Smooth muscle cell (in vitro differentiated cells): ENCODE measurements around the gene CCDC34. TPM values are rescaled to one million over a fixed set of nuclear protein-coding genes. Genes with fewer than 3 reads are reported as not detected.

ENCODE experiments used
- DNase-seq: peaks from one replicate; lab custom pipeline; 2025; ENCODE audit not compliant: unreplicated experiment; lab: John Stamatoyannopoulos, UW
- H2AFZ ChIP-seq: fragments of 200-600 bp; sonication (generic); 2 replicates; pipeline ENCODE4 v1.6.0; 2016; ENCODE audit warnings: antibody characterized with exemption, low read depth, mild to moderate bottlenecking
- H3F3A ChIP-seq: fragments of 200-600 bp; sonication (generic); 2 replicates; pipeline ENCODE4 v1.6.0; 2017; ENCODE audit warnings: antibody characterized with exemption, low read depth
- H3K27ac ChIP-seq: fragments of 200-600 bp; sonication (generic); 2 replicates; pipeline ENCODE4 v1.5.1; 2016; ENCODE audit warnings: low read depth, mild to moderate bottlenecking
- H3K27me3 ChIP-seq: fragments of 200-600 bp; sonication (generic); 2 replicates; pipeline ENCODE4 v1.6.1; 2016; ENCODE audit warnings: low read depth, mild to moderate bottlenecking
- H3K36me3 ChIP-seq: fragments of 200-600 bp; sonication (generic); 2 replicates; pipeline ENCODE4 v1.5.1; 2016; ENCODE audit warnings: low read depth
- H3K4me1 ChIP-seq: fragments of 200-600 bp; sonication (generic); 2 replicates; pipeline ENCODE4 v1.5.1; 2016; ENCODE audit warnings: low read depth
- H3K4me2 ChIP-seq: fragments of 200-600 bp; sonication (generic); 2 replicates; pipeline ENCODE4 v1.6.0; 2016; ENCODE audit warnings: mild to moderate bottlenecking
- H3K4me3 ChIP-seq: fragments of 200-600 bp; sonication (generic); 2 replicates; pipeline ENCODE4 v1.5.1; 2016; ENCODE audit warnings: mild to moderate bottlenecking
- H3K79me2 ChIP-seq: fragments of 200-600 bp; sonication (generic); 2 replicates; pipeline ENCODE4 v1.6.0; 2016; ENCODE audit warnings: low read depth, mild to moderate bottlenecking
- H3K9ac ChIP-seq: fragments of 200-600 bp; sonication (generic); 2 replicates; pipeline ENCODE4 v1.6.0; 2016; ENCODE audit warnings: low read depth
- H3K9me3 ChIP-seq: fragments of 200-600 bp; sonication (generic); replicated peaks from 2 replicates; pipeline ENCODE4 v1.5.1; 2016; ENCODE audit warnings: low read depth
- H4K20me1 ChIP-seq: fragments of 200-600 bp; sonication (generic); 2 replicates; pipeline ENCODE4 v1.6.0; 2016; ENCODE audit warnings: low read depth
- CTCF ChIP-seq: fragments of 200-600 bp; sonication (generic); IDR thresholded peaks from 2 replicates; pipeline ENCODE4 v1.5.1; 2017; ENCODE audit warnings: borderline replicate concordance, mild to moderate bottlenecking, antibody characterized with exemption; ENCODE audit not compliant: insufficient read depth, poor library complexity, severe bottlenecking
- WGBS: methylation state at CpG from one replicate; pipeline ENCODE4 v1.1.7; 2016; ENCODE audit warnings: low lambda C conversion rate; 5-methylcytosine and 5-hydroxymethylcytosine counted together
- polyA plus RNA-seq: library from polyadenylated mRNA; unstranded; fragments of >200 nt; fragmentation: Nextera tagmentation; extraction: Ambion mirVana; gene quantifications from 2 replicates; pipeline ENCODE4 v1.2.1, GENCODE V29; 2016
- total RNA-seq: library from RNA; depleted of rRNA; stranded (reverse); fragments of >200 nt; gene quantifications from 2 replicates; pipeline ENCODE4 v1.2.3, GENCODE V29; 2014

CCDC34 gene
- total and polyA plus RNA-seq, 2 experiments from 2014 or later = 6.7 to 9.3 TPM

GRCh38 chr11:27372164-27372563 is 9.1 kb upstream of the CCDC34 start:
- Histone ChIP-seq H3K4me2 (no peak overlapping the region), H2AFZ (no peak overlapping the region), H3K27me3 (no peaks in the 10 kb centered on the region), H3K79me2 (no peaks in the 10 kb centered on the region), H3F3A (peaks cover 7% of the 10 kb centered on the region), H3K9me3 (no peaks in the 10 kb centered on the region), H3K27ac (no peak overlapping the region), H4K20me1 (no peaks in the 10 kb centered on the region), H3K36me3 (peaks cover 13% of the 10 kb centered on the region), H3K9ac (no peak overlapping the region), H3K4me1 (no peaks in the 10 kb centered on the region), H3K4me3 (no peak overlapping the region)
- 52% methylated on average over 2 of the region's 2 CpGs for WGBS
- DNase-seq = no peak
- no peak for TF ChIP-seq CTCF

GRCh38 chr11:27371489-27371888 is 8.5 kb upstream of the CCDC34 start:
- no peak for TF ChIP-seq CTCF
- no peak overlapping the region for H3K27ac ChIP-seq

GRCh38 chr11:27370374-27370773 is 7.4 kb upstream of the CCDC34 start:
- Histone ChIP-seq H3K4me1 (no peaks in the 10 kb centered on the region), H3F3A (peaks cover 7% of the 10 kb centered on the region), H3K4me2 (peak overlapping the region; percentile 17), H3K36me3 (peaks cover 12% of the 10 kb centered on the region), H3K9ac (no peak overlapping the region), H2AFZ (no peak overlapping the region), H3K4me3 (no peak overlapping the region), H4K20me1 (no peaks in the 10 kb centered on the region), H3K79me2 (no peaks in the 10 kb centered on the region), H3K27ac (peak overlapping the region; percentile 37), H3K27me3 (no peaks in the 10 kb centered on the region), H3K9me3 (no peaks in the 10 kb centered on the region)
- no peak for DNase-seq
- TF ChIP-seq CTCF = no peak
- 18% methylated on average over 2 of the region's 2 CpGs for WGBS

More at GRCh38 chr11:27371489-27371888, 8.5 kb upstream of the CCDC34 start:
- no peaks in the 10 kb centered on the region for H4K20me1 ChIP-seq
- no peak overlapping the region for H3K4me2 ChIP-seq
- no peaks in the 10 kb centered on the region for H3K79me2 ChIP-seq
- H2AFZ ChIP-seq = no peak overlapping the region
- no peak overlapping the region for H3K9ac ChIP-seq
- H3K9me3 ChIP-seq = no peaks in the 10 kb centered on the region
- H3K36me3 ChIP-seq = peaks cover 13% of the 10 kb centered on the region
- no peaks in the 10 kb centered on the region for H3K27me3 ChIP-seq
- H3F3A ChIP-seq = peaks cover 7% of the 10 kb centered on the region
- DNase-seq = no peak
- H3K4me3 ChIP-seq = no peak overlapping the region
- H3K4me1 ChIP-seq = no peaks in the 10 kb centered on the region

- no peak for TF ChIP-seq CTCF
- Histone ChIP-seq H3K27ac (no peak overlapping the region), H3K27me3 (no peaks in the 10 kb centered on the region), H2AFZ (no peak overlapping the region), H3K9me3 (no peaks in the 10 kb centered on the region), H3K36me3 (peaks cover 2% of the 10 kb centered on the region), H3K9ac (no peak overlapping the region), H3K4me1 (peaks cover 3% of the 10 kb centered on the region), H4K20me1 (no peaks in the 10 kb centered on the region), H3F3A (peaks cover 7% of the 10 kb centered on the region), H3K79me2 (no peaks in the 10 kb centered on the region), H3K4me2 (no peak overlapping the region), H3K4me3 (no peak overlapping the region)
- WGBS = 91% methylated on average over 10 of the region's 10 CpGs
- no peak for DNase-seq
Measured at GRCh38 chr11:27367881-27368280, 4.9 kb upstream of the CCDC34 start.
